SK-N-MC (cell line): ENCODE data around the gene GOPC.

ENCODE experiments used
- FOXP2 ChIP-seq: optimal IDR thresholded peaks from 2 replicates; pipeline ENCODE3; 2011; ENCODE audit warnings: mild to moderate bottlenecking, moderate library complexity; ENCODE audit not compliant: insufficient read depth; ENCODE audit errors: extremely low read length, control extremely low read depth
- POLR2AphosphoS5 ChIP-seq: IDR thresholded peaks from 2 replicates; pipeline ENCODE4 v1.6.1; 2012; ENCODE audit warnings: mild to moderate bottlenecking, low read depth, low read length, borderline replicate concordance

GRCh38 chr6:117603821-117604220 lies 1.5 kb upstream of the GOPC start:
- no peak for TF ChIP-seq FOXP2
- TF ChIP-seq POLR2AphosphoS5: no peak
